Measurements from ENCODE around the gene POLDIP2. TPM values are rescaled to one million over a fixed set of nuclear protein-coding genes. Genes with fewer than 3 reads are reported as not detected.

The POLDIP2 gene
- total RNA-seq, 6 donors from 2014 or later: 50.3 to 74.5 (median 60.0) TPM

GRCh38 chr17:28379814-28380801 lies 22.8 kb upstream of the POLDIP2 start:
- 44 to 47% methylated on average over 10 of the region's 10 CpGs for WGBS, 2 donors

GRCh38 chr17:28372945-28373274 lies 15.6 kb upstream of the POLDIP2 start:
- Histone ChIP-seq H3K36me3 (no peaks in the 10 kb centered on the region), H3K4me3 (peak overlapping the region in 2 of 4 donors; percentile 52 to 63), H3K9me3 (no peaks in the 10 kb centered on the region), H3K4me1 (peaks cover 21 to 36% (median 32%) of the 10 kb centered on the region in 4 donors), H3K27me3 (peaks cover 0 to 8% (median 0%) of the 10 kb centered on the region in 4 donors), H3K27ac (no peak overlapping the region)
- WGBS, 2 donors: 83 to 96% methylated on average over 6 of the region's 6 CpGs
- DNase-seq (no peak), ATAC-seq (ENCODE audit: low FRiP score in 2 of 2) (no peak)
- no peak for TF ChIP-seq CTCF (IDR thresholded peaks at IDR 0.05)

More at GRCh38 chr17:28379814-28380801, 22.8 kb upstream of the POLDIP2 start:
- Histone ChIP-seq H3K27me3 (no peaks in the 10 kb centered on the region), H3K4me1 (peaks cover 17 to 36% (median 27%) of the 10 kb centered on the region in 4 donors), H3K27ac (peak overlapping the region in 3 of 4 donors; percentile 32 to 46 (median 38)), H3K4me3 (peak overlapping the region in 1 of 4 donors; percentile 37), H3K36me3 (no peaks in the 10 kb centered on the region), H3K9me3 (no peaks in the 10 kb centered on the region)
- DNase-seq (peak in 1 of 2 donors; percentile 28), ATAC-seq (ENCODE audit: low FRiP score in 2 of 2) (peak; percentile 9 to 47)
- TF ChIP-seq CTCF (IDR thresholded peaks at IDR 0.05): no peak
- TF ChIP-seq EP300 (IDR thresholded peaks at IDR 0.05): no peak
- no peak for TF ChIP-seq POLR2A (IDR thresholded peaks at IDR 0.05)
- peak in 1 of 2 donors; percentile 40 for TF ChIP-seq POLR2AphosphoS5 (IDR thresholded peaks at IDR 0.05)

- WGBS, 2 donors: 16 to 17% methylated on average over 35 of the region's 53 CpGs
- no peak for TF ChIP-seq POLR2A (IDR thresholded peaks at IDR 0.05)
- no peak for TF ChIP-seq POLR2AphosphoS5 (IDR thresholded peaks at IDR 0.05)
- no peak for TF ChIP-seq EP300 (IDR thresholded peaks at IDR 0.05)
- no peak for TF ChIP-seq CTCF (IDR thresholded peaks at IDR 0.05)
- H3K4me1 ChIP-seq: peaks cover 21 to 36% (median 32%) of the 10 kb centered on the region in 4 donors
- peak in 1 of 2 donors; percentile 5 for ATAC-seq (ENCODE audit: low FRiP score in 2 of 2)
- H3K9me3 ChIP-seq: no peaks in the 10 kb centered on the region
- peak in 1 of 2 donors; percentile 90 for DNase-seq
- peak overlapping the region; percentile 1 to 67 (median 56) for H3K27ac ChIP-seq
- peak overlapping the region in 3 of 4 donors; percentile 52 to 63 (median 55) for H3K4me3 ChIP-seq
- H3K27me3 ChIP-seq: peaks cover 0 to 8% (median 0%) of the 10 kb centered on the region in 4 donors
- H3K36me3 ChIP-seq: no peaks in the 10 kb centered on the region
Observed at GRCh38 chr17:28372203-28372944, 15.0 kb upstream of the POLDIP2 start.

- H3K36me3 ChIP-seq: no peaks in the 10 kb centered on the region
- peak within 1 kb of the TSS; percentile 1 to 67 (median 56) for H3K27ac ChIP-seq
- H3K4me1 ChIP-seq: peaks cover 21 to 36% (median 32%) of the 10 kb centered on the region in 4 donors
- peak; percentile 75 to 85 for ATAC-seq (ENCODE audit: low FRiP score in 2 of 2)
- WGBS, 2 donors: 1 to 2% methylated on average over 37 to 71 of the region's 80 CpGs
- TF ChIP-seq POLR2AphosphoS5 (IDR thresholded peaks at IDR 0.05): no peak
- TF ChIP-seq EP300 (IDR thresholded peaks at IDR 0.05): no peak
- no peak for TF ChIP-seq CTCF (IDR thresholded peaks at IDR 0.05)
- no peak for TF ChIP-seq POLR2A (IDR thresholded peaks at IDR 0.05)
- H3K27me3 ChIP-seq: peaks cover 0 to 8% (median 0%) of the 10 kb centered on the region in 4 donors
- DNase-seq: peak; percentile 67 to 95
- peak within 1 kb of the TSS; percentile 34 to 63 (median 54) for H3K4me3 ChIP-seq
- H3K9me3 ChIP-seq: no peaks in the 10 kb centered on the region
Observed at GRCh38 chr17:28371245-28372202, 14.2 kb upstream of the POLDIP2 start, which contains the start of gene SARM1. SARM1 (plus strand) TSS chr17:28371694; CDS start chr17:28372033, 339 bp downstream.

Measured in upper lobe of left lung (tissue), 6 donors.